Activated CD8-positive, alpha-beta memory T cell treated with anti-CD3 and anti-CD28 coated beads for 48 hours (primary cell): ENCODE measurements around the gene TEX51.

Experiments
- DNase-seq, 3 experiments: peaks; one replicate each; pipeline ENCODE4 v3.0.0-alpha.2; 2020; ENCODE audit warnings: low read depth in 2 of 3, low spot score in 2 of 3

Gene TEX51

GRCh38 chr2:126890551-126891450 lies 7.9 kb upstream of the TEX51 start:
- no peak for DNase-seq

DNA sequence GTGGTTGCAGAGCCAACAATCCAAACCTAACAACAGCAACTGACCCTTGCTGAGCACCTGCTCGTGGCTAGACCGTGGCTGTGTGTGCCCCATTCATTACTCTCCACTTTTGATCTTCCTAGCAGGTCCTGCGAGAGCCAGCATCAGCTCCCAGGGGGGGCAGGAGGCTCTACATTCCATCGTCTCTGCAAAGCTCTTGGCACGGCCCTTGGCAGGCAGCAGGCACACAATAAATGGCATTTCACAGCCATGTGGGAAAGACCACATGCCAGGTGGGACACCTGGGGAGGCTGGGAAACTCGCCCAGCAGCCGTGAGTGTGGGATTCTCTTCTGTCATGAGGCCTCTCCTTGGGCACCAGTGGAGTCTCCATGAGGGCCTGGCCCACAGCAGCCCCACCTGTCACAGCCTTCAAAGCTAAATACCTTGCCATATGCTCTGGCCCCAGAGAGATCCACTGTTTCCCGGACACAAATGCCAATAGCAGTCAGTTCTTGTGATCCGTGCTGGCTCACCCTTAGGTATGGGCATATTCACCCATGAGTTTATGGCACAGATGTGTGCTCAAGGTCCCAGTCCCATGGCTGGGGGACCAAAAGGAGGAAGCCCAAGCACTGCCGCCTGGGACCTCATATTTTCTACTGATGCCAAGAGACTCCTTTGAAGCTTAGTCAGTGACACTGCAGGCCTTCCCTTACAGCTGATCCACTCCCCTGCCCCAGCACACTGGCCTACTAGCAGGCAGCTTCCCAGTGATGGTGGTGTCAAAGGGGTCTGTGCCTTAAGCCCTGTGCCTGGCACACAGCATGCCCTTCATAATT lies 6.8 kb upstream of the TEX51 start:
- no peak for DNase-seq

GRCh38 chr2:126893153-126893552 lies 5.5 kb upstream of the TEX51 start:
- no peak for DNase-seq

GRCh38 chr2:126893606-126894005 lies 5.1 kb upstream of the TEX51 start:
- no peak for DNase-seq

- no peak for DNase-seq
Measured at GRCh38 chr2:126894082-126894481, 4.6 kb upstream of the TEX51 start.

DNA sequence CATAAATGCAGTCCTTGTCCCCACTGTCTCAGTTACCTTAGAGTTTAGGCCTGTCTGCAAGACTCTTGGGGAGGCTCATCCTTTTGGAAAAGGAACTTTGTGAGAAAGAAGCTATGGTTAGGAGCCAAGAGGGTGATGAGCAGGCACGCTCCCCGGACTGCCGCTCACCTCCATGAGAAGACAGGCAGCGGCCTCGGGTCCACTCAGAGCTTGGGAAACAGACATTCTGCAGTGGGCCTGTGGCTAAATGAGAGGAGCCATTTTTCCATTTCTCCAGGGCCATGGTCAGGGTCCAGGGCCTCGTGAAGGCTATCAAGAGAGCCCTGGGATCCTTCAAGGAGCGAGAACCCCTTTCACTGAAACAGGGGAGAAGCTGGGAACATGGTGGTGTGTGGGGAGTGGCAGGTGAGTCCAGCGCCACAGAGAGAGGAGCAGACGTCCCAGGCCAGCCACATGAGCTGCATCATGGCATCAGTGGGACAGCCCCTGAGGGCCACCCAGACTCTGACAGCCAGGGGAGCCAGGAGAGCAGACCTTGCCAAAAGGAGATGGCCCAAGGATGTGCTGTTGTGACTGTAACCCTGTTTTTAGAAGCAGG lies 4.0 kb upstream of the TEX51 start:
- DNase-seq: no peak

DNA sequence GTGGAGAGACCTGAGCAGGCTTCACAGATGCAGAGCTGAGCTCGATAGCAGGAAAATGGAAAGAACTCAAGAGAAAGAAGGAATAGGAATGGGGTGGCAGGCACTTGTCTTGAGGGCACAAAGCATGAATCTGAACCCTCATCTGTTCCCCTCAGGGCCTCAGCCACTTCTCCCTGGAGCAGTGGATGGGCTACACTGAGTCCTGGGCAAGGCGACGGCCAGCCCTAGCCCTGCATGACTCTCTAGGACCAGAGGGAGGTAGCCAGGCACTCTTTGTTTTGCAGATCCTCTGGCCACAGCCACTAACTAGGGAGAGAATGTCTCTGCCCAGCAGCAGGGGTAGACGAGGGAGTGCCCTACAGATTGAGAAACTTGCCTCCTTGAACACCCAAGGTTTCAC lies 3.4 kb upstream of the TEX51 start:
- DNase-seq: no peak

DNA sequence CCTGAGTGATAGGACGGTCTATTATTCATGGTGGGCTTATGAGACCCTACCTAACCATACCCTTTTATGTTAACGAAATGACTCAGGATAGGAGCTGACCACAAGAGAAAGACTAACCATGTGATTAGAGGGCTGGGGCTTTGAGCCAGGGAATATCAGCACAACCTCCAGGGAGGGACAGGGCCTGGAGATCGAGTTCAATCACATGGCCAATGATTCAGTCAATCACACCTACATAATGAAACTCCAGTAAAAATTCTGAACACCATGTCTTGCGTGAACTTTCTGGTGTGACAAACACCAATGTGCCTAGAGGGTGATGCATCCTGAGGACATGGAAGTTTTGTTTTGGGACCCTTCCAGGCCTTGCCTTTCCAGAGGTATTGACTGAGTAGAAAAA lies 2.2 kb upstream of the TEX51 start:
- no peak for DNase-seq

- no peak for DNase-seq
Measured at GRCh38 chr2:126899616-126900185, 1.0 kb downstream of the TEX51 start.

DNA sequence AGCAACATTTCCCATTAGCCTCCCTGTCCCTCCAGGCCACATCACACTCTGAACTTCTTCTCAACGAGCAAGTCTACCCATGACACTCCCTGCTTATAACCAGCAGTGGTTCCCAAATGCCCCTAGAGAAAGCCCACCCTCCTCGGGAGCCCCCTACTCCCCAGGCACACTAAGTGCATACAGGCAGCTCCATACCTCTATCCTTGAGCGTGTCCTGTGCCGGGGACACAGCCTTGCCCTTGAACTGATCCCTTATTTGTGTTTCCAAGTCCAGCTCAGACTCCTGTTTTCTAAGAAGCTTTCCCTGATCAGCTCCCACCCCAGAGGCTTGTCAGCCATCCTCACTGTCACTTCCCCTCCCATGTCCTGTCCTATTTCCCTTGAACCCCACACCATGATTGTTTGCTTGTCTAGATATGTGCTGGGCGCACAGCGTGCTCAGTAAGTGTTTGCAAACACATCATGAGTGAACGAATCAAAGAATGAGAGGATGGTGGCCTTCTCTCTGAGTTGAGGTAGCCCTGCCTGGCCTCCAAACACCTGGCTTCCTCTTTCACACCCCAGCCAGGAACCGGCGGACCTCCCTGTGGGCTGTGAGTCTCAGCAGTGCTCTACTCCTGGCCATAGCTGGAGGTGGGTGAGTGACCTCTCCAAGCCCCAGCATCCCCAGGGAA lies 2.1 kb downstream of the TEX51 start:
- DNase-seq: no peak

GRCh38 chr2:126901459-126901858 lies 2.8 kb downstream of the TEX51 start:
- DNase-seq: no peak

GRCh38 chr2:126902152-126902835 lies 3.6 kb downstream of the TEX51 start:
- no peak for DNase-seq

- no peak for DNase-seq
Measured at GRCh38 chr2:126902859-126903258, 4.2 kb downstream of the TEX51 start.

- DNase-seq: no peak
Measured at GRCh38 chr2:126905991-126906390, 7.3 kb downstream of the TEX51 start.

DNA sequence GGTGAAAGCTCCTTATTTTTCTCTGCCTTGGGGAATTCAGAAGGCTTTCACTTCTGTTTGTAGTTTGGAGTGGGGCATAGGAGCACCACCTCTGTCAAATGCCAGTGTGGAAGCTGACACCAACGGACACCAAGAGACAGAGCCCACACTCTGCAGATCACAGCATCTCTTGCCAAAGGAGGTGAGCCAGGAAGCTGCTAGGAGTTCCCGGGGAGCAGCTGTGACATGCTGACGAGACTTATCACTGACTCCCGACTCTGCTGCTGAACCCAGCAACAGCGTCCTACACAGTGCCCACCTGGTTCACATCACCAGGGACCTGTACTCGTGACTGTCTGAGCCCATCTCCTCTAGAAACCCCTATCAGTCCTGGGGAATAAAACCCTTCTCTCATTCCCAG lies 8.1 kb downstream of the TEX51 start:
- no peak for DNase-seq

DNA sequence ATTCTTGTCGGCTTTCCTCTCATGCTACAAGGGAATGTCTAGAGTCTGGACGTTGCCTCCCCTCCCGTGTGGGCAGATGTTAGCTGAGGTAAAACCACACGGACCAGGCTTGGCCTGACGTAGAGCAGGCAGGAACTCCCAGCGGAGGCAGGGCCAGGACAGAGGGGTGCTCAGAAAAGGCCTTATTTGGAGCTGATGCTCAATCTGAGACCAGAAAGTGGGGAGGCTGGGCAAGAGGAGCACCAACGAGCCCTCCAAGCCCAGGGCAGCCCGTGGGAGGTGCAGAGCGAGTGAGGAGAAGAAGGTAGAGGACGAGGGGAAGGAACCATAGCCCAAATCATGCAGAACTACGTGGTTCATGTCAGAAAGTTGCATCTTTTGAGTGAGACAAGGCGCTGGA lies 9.0 kb downstream of the TEX51 start:
- no peak for DNase-seq

DNA sequence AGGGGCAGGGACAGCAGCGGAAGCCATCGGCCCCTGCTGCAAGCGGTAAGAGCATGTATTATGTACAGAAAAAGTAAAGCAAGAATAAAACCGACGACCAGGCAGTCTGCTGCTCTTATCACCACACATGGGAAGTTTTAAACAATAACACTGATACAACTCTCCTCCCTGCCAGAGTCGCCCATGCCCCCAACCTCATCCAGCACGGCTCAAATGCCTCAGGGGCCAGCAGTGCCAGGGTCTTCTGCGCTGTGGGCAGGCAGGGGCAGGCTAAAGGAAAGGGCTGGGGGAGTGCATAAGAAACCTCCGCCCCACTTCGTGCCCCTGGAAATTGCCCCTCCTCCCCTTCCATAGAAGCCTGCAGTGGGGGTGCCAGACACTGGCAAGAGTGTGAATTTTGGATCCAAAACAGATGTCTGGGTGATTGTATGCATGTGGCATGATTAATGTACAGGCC lies 10.1 kb downstream of the TEX51 start:
- DNase-seq: no peak

- DNase-seq: no peak
Measured at GRCh38 chr2:126909366-126909765, 10.7 kb downstream of the TEX51 start.

DNA sequence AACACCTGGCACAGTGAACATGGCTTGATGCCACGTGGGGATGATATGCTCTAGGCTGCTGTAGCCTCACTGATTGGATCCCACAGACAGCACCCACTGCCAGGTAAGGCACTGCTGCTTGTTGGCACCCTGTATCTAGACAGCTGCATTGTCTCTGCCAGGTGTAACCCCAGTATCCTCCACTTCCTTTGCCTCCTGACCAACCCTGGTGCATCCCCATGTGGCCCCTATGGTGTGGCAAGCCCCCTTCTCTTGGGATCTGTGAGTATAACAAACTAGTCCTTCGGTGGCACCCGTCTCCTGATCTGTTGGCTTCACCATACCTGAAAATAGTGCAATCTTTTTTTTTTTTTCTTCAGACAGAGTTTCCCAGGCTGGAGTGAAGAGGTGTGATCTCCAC lies 11.1 kb downstream of the TEX51 start:
- no peak for DNase-seq

- no peak for DNase-seq
Measured at GRCh38 chr2:126910637-126911036, 11.9 kb downstream of the TEX51 start.
